ENCODE results near the gene HMGN1.

The HMGN1 gene

GRCh38 chr21:39334611-39335010, 14.3 kb downstream of the HMGN1 start:
- DNase-seq (ENCODE audit: low read depth in 1 of 2, low spot score in 1 of 2) = no peak

DNA sequence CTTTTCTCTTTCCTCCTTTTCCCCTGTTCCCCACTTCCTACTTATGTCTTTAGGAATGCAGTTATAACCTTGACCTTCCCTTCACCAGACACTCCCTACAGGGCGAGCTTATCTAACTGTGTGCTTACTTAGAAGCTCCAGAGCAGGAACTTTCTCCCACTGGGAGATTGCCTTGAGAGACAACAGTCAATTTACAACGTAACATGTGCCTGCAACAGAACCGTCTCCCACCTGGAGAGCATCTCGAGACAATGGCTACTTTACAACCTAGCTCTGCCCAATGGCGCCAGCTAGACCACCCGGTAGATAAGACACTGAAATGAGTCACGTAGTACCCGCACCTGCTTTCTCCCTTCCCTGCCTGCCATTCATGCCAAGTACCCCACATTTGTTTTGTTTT, 16.7 kb downstream of the HMGN1 start:
- DNase-seq (ENCODE audit: low read depth in 1 of 2, low spot score in 1 of 2) = no peak

DNA sequence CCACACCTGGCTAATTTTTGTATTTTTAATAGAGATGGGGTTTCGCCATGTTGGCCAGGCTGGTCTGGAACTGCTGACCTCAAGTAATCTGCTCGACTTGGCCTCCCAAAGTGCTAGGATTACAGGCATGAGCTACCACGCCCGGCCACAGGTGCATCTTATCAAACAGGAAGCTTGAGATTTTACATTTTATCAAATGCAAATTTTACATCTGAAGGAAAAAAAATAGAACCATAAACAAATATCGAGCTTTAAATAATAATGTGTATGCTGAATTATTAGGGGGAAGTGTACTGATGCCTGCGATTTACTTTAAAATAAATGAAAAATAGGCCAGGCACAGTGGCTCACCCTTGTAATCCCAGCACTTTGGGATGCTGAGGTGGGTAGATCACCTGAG, 18.9 kb downstream of the HMGN1 start:
- no peak for DNase-seq (ENCODE audit: low read depth in 1 of 2, low spot score in 1 of 2)

DNA sequence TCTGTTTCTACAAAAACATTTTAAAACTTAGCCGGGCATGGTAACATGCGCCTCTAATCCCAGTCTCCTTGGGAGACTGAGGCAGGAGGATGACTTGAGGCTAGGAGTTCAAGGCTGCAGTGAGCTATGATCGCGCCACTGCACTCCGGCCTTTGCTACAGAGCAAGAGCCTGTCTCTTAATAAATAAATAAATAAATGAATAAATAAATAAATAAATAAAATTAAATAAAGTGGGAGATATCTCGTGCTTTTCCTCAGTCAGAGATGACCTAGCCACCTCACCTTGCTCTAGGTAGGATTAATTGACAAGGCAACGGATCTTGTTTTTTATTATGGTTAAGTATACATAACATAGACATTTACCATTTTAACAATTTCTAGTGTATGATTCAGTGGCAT, 21.2 kb downstream of the HMGN1 start:
- DNase-seq (ENCODE audit: low read depth in 1 of 2, low spot score in 1 of 2) = no peak

GRCh38 chr21:39326607-39327307, 22.1 kb downstream of the HMGN1 start:
- no peak for DNase-seq (ENCODE audit: low read depth in 1 of 2, low spot score in 1 of 2)

DNA sequence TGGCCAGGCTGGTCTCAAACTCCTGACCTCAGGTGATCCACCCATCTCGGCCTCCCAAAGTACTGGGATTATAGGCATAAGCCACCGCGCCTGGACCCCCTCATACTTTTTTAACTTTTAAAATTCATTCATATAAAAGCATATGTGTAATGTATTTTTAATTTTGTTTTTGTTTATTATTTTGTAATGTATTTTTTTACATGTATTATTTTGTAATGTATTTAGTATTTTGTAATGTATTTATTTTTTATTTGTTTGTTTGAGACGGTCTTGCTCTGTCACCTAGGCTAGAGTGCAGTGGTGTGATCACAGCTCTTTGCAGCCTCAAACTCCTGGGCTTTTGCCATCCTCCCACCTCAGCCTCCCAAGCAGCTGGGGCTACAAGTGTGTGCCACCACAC, 23.4 kb downstream of the HMGN1 start:
- no peak for DNase-seq (ENCODE audit: low read depth in 1 of 2, low spot score in 1 of 2)

DNA sequence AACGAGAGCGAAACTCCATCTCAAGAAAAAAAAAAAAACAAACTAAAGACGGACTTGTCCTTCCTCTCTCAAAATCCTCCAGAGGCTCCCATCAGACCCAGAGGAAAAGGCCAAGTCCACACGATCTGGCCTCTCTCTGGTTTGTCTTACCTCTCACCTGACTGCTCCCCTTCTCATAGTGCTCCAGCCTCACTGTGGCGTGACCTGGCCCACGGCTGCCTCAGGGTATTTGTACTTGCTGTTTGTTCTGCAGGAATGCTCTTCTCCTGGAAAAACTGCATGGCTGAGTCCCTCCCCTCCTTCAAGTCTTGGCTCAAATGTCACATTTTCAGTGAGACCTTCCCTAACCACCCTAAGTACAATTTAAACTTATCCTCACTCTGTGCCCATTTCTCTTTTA, 27.5 kb downstream of the HMGN1 start:
- DNase-seq (ENCODE audit: low read depth in 1 of 2, low spot score in 1 of 2) = no peak

DNA sequence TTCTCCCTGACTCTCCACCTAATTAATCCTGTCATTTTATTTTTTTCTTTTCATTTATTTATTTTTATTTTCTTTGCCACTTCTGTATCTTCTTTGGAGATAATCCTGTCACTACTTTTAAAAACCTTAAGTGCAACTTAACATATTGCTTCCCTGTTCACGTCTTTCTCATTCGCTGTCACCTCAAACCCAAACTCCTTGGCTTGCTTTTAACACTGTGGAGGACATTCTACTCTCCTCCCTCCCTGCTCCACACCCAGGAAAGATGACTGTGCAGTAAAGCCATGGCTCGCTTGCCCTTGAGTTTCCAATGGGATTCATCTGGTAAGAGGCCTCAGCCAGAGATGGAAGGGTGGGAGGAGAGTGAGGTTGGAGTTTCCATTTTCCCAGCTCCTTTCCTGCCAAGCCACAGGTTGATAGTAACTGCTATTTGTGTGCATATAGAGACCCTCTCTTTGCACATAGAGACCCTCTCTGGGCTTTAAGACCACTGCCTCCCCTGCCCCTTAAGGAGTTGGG, 29.0 kb downstream of the HMGN1 start:
- DNase-seq (ENCODE audit: low read depth in 1 of 2, low spot score in 1 of 2) = no peak

DNA sequence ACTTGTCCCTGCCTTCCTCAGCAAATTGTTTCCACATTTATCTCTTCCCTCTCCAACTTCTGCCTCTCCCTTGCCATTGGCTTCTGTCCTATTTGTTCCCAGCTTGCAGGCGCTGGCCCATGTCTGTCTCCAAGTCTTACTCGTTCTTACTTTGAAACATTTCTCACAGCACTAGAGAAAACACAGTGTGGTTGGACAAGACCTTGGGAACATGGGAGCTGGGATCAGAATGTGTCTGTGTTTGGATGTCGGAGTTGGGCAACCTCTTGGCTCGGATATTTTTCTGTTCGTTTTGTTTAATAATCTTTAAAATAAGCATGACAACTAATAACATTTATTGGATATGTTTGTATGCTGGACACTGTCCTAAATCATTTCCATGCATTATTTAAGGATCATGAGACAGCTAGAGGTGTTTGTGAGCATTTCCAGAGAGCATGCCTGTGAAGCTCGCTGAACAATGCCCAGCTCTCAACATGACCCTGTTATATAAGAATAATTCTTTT, 29.6 kb downstream of the HMGN1 start:
- DNase-seq (ENCODE audit: low read depth in 1 of 2, low spot score in 1 of 2) = no peak

GRCh38 chr21:39318091-39318959, 30.6 kb downstream of the HMGN1 start:
- DNase-seq (ENCODE audit: low read depth in 1 of 2, low spot score in 1 of 2) = no peak

- no peak for DNase-seq (ENCODE audit: low read depth in 1 of 2, low spot score in 1 of 2)
Measured at GRCh38 chr21:39317134-39318090, 31.5 kb downstream of the HMGN1 start.

DNA sequence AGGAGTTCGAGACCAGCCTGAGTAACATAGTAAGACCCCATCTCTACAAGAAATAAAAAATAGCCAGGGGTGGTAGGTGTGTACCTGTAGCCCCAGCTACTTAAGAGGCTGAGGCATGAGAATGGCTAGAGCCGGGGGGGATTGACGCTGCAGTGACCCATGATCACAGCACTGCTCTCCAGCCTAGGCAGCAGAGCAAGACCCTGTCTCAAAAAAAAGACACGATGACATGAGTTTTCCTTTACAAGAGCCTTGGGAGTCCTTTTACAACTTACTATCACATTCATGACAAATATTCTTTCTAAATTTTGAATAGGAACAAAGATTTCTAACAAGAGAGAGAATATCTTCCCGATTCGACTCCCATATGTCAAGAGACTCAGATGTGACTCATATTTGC, 32.2 kb downstream of the HMGN1 start:
- DNase-seq (ENCODE audit: low read depth in 1 of 2, low spot score in 1 of 2) = no peak

DNA sequence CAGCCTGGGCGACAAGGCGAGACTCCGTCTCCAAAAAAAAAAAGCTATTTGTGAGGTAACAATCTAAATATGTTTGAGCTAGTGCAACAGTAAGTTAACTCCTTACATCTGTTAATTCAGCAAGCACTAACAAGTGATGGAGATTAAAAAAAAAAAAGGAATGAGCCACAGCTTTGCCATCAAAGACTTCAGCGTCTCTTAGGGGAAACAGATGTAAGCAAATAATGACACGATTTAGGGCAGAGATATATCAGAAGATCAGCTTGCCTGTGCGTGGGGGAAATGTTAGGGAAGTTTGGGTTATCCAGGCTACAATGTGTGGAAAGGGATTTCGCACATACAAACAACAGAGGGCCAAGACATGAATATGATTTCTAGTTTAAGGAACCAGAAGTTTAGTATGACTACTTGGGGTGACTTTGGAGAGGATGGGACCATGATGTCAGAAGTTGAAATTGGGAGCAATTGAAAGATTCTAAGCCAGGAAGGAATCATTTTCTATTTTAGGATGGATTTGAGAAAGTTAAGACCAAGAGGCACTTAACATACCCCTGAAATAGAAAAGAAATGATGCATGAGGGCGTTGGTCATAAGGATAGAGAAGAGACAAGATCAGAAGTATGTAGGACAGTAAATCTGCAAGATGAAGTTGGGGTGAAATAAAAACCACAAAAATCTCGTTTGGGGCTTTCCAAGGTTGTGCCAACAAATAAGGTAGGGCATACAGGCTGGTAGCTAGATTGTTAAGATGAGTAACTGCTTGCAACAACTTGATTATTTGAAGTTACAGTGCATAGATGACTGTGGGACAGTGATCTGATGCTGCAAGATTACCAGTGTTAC, 33.1 kb downstream of the HMGN1 start:
- no peak for DNase-seq (ENCODE audit: low read depth in 1 of 2, low spot score in 1 of 2)

DNA sequence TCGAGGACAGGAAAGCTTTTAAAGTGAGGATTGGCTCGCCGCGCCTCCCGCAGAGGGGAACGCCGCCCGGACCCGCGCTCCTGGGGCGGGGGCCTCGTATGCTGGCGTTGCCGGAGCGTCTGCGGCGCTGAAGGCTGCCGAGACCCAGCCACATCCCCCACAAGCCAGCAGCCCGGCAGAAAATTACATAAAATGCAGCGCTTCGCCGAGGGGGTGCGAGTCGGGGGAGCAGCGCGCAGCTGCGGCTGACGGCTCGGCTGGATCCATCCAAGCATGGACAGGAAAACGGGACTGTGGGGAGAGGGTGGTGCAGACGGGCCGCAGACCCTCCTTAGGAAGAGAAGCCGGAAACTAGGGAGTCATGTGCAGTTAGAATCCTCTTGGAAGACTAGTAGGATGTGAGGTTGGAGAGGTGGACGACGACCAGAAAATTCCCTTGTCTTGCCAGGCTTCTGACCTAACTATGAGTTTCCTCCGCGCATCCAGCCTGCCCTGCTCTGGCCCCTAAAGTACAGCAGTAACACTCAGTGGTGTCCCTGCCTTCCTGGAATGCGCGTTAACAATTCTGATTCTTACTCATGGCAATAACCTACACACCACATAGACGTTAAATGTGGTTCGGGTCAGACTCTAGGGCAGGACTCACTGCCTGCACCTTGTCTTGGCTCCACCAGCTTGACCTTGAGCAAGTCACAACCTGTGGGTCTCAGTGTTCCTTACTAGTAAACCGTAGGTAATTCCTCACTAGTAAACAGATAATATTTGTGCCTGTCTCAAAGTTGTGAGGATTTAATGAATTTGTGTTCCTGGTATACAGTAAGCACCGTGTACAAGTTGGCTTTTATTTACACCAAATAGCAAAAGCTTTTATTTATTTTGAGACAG, 34.5 kb downstream of the HMGN1 start:
- peak; percentile 14 to 38 for DNase-seq (ENCODE audit: low read depth in 1 of 2, low spot score in 1 of 2)

DNA sequence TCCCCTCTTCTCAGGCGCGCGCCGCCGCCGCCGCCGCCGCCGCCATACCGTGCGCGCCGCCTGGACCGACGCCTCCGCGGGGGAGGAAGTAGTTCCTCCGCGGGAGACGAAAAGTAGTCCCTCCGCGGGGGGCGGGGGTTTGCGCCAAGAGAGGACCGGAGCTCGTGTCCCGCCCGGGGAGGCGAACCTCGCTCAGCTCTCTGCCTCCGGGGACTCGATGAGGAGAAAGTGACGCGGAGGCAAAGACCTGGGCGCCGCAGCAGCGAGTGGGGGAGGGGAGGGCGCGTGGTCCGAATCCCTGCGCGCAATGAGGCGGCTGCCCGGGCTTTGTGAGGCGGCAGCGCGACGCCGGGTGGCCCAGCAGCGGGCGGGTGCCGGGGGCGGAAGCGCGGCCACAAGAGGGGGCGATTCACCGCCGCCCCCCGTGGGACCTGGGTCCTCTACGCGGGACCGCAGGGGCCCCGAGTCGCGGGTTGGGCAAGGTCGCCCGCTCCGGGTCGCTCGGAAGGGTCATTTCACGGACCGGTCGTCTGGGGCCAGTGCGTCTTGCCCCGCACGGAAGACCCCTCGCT, 35.2 kb downstream of the HMGN1 start, which contains the start of gene BRWD1:
TSS of gene BRWD1 (minus strand) at position 62 of the 572 bp plus-strand sequence. CDS start 141 bp downstream, outside the sequence.
- DNase-seq (ENCODE audit: low read depth in 1 of 2, low spot score in 1 of 2) = peak; percentile 68 to 80

- peak in 1 of 2 donors; percentile 33 for DNase-seq (ENCODE audit: low read depth in 1 of 2, low spot score in 1 of 2)
Measured at GRCh38 chr21:39313042-39313570, 35.8 kb downstream of the HMGN1 start.

DNA sequence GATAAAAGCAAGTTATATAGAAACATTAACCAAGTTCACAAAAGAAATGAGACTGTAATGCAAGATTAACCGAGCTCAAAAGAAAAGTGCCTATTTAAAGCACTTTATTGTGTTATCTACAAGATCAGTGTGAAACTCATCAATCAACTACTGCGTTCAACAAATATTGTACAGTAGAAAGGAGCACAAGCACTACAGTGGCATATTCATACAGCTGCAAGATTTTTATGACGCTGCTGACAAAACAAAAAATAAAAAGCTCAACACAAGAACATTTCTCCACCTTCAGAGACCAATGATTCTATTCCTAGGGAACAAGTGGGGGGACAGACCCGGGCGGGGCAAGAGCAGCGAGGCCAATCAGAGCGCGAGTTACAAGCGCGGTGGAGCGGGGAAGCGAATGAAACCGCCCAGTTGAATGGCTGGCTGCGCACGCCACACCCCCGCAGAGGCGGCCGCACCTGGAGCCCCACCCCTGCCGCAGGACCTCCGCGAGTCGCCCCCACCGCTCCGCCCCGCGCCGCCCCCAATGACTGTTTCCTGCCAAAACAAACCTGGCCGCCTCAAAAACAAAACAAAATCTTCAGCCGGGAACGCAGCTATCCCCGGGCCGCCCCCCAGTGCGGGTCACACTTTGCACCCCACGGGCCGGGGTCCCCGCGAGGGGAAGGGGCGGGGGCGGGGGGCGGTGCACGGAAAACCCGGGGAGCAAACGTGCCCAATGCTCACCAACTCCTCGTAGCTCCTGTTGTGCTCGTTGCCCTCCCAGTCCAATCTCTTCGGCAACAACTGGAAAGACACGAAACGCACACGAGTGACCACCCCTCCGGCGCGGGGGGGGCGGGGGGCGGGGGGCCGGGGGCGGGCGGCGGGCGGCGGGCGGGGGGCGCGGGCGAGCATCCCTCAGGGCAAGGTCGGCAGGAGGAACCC, 36.5 kb downstream of the HMGN1 start:
- peak; percentile 91 to 93 for DNase-seq (ENCODE audit: low read depth in 1 of 2, low spot score in 1 of 2)
